GM19468 (cell line): ENCODE data around the gene ANKS1B.
"Not testable (repeated sequence)": the region's sequence is repeated elsewhere in the genome, so short reads cannot be mapped to it uniquely, and the experiment has no call there.

Source experiments
- ATAC-seq: cut with Tn5 transposase; IDR thresholded peaks from one replicate; pipeline ENCODE4 v1.9.1; 2021; ENCODE audit warnings: mild to moderate bottlenecking, moderate library complexity, moderate number of reproducible peaks; ENCODE audit not compliant: unreplicated experiment; ENCODE audit errors: extremely low read depth

The ANKS1B gene

DNA sequence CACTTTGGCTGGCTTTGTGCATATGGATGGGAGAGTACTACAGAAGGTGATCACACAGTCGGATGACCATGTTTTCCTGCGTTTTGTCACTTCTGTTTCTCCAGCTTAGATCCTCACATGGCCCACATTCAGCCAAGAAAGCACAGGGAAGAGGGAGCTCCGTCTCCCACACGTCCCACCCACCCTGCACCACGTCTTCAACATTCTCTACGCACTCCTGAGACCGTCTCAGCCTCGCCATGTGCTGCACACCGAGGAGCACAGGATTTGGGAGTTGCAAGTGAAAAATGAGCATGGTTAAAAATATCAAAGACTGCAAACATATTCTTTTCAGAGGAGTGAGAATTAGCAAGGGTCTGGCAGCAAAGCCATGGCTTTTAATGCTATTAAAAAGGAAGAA, 1217.5 kb downstream of the ANKS1B start:
- ATAC-seq = no peak

- no peak for ATAC-seq
These were observed 1221.1 kb downstream of the ANKS1B start for GRCh38 chr12:98763656-98764055.

GRCh38 chr12:98758331-98758730, 1226.4 kb downstream of the ANKS1B start:
- ATAC-seq = no peak

GRCh38 chr12:98757455-98757854, 1227.3 kb downstream of the ANKS1B start:
- ATAC-seq = no peak

- not testable (repeated sequence) for ATAC-seq
These were observed 1228.9 kb downstream of the ANKS1B start for GRCh38 chr12:98755855-98756254.

DNA sequence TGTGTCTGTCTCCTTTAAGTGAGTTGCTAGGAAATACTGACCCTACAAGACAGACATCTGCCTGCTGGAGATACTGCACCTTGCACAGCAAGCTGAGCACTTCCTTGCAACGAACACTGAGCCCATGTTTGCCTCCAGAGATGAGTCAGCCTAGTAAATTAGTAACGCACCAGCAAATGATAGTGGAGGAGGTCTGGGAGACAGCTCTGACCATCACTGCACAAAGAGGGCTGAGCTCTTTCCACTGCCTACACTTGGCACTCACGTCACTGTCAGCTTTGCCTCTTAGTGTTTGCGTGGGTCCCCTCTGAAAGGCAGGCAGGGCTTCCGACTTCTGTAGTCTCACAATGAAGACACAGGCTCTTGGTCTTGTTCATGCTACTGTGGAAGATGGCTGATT, 1230.6 kb downstream of the ANKS1B start:
- ATAC-seq = peak; percentile 99

DNA sequence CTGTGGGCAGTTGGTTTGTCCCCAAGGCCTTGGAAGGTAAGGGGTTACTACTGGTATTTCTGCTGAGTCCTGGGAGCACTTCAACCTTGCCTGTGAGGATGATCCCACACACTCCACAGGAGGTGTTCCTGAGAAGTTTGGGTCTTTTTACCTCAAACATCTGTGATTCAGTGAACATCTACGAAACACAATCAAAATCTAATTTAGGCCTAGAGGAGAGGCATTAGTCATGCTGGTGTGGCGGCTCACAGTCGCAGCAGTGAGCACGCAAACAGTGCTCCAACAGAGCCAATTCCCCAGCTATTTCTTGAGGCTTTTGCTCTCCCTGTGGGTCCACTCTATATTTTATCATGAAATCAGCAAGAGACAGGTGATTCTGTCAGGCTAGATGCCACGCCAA, 1232.0 kb downstream of the ANKS1B start:
- ATAC-seq = no peak

DNA sequence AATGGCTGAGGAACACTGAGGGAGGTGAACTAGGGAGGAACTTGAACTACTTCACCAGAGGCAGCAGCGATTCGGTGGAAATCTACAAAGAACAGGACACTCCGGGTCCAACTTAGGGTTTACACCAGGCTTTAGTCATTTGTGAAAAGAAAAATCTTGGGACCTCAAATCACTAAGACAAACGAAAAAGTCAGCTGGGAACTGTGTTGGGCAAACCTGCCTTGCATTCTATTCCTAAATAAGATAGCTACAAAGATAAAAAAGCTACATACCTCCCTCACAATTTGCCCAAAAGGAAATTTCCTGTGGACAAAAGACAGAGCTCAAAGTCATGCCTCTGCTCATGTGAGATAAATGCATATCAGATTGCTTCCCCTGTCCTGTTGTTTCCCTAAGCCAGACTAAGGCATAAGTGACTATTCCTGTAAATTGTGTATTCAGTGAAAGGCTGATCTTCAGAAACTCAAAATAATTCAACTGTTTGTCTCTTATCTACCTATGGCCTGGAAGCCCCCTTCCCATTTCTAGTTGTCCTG, 1233.1 kb downstream of the ANKS1B start:
- ATAC-seq = no peak

DNA sequence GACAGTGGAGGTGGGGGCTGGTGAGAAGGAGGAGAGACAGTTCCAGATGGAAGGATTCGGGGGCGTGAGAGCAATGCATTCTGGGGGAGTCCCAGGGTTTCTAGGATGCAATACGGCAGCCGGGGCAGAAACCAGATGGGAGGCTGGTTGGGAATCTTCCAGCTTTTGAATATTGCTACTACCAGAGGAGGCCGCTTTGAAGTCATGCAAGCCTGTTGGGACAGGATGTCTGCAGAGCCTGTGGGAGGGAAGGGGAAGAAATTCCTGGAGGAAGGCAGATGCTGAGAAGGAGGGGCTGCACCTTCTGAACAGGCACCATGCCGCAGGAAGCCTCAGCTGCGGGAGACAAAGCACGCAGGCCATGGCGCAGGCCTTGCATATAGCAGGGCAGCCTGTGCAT, 1234.2 kb downstream of the ANKS1B start:
- no peak for ATAC-seq

DNA sequence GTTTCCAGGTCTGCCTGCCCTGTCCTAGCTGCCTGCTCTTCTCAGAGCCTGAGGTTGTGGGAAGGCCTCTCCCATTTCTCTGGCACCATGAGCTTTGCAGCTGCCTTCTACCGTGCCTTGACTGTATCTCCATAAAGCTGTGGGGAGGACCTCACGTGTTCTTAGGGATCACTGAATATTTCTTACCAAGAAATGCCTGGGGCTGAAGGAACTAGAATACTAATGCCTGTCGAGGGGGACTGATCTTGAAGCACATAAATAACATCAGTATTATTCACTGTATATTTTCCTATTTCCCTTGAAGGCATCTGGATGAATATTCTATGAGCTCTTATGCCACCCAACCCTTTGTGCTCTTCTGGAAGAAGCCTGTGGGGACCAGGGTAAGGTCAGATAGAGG, 1236.3 kb downstream of the ANKS1B start:
- ATAC-seq = no peak

GRCh38 chr12:98745578-98746391, 1239.0 kb downstream of the ANKS1B start:
- ATAC-seq = no peak

DNA sequence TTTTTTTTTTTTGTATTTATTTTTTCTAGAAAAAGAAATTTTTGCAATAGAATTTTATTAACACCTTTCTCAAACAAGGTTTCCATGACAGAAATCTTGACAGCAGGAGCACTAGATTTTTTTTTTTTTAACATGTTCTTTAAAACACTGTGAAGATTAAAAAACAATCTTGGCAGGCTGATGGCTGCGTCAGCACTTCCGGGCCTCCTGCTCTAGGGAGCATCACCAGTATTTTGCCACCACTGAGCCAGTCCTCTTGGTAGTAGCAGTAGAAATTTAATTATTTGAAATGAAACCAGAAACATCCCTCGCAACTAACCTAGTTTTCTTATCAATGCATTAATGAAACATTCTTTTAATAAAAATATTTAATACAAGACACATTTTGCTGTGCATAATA, 1240.1 kb downstream of the ANKS1B start:
- no peak for ATAC-seq

- no peak for ATAC-seq
These were observed 1241.3 kb downstream of the ANKS1B start for GRCh38 chr12:98743362-98743953.

DNA sequence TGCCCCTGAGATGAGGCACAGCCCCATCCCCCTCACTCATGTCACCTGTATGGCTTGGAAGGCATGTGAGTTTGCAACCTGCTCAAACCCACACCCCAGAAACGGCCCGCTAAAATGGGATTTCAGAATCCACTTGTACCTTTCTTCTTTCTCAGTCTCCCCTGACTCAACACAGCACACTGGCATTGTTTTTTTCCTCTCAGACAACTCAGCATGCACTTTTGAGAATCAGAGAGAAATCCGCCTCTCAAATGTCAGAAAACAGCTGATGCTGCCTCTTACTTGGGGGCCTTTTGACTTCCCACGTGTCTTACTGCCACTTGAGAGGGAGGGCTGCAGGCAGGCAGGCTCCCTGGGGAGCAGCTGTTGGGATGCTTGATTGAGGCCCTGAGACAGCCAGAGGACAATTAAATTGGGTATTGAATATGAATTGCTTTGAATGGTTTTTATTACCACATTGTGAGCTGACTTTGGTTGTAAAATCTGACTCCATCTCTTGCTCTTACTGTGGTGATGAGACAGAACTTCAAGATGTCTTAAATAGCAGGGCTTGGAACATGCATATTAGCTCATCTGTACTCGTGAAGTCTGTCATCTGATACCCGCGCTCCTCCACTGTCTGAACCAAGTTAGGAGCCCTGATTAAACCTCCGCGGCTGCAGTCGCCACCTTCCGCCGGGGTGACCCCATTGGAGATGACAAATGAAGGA, 1243.0 kb downstream of the ANKS1B start:
- ATAC-seq = no peak

- ATAC-seq = no peak
These were observed 1243.6 kb downstream of the ANKS1B start for GRCh38 chr12:98741196-98741555.

- ATAC-seq = no peak
These were observed 1244.0 kb downstream of the ANKS1B start for GRCh38 chr12:98740751-98741150.

- ATAC-seq = no peak
These were observed 1246.2 kb downstream of the ANKS1B start for GRCh38 chr12:98738539-98738938.

DNA sequence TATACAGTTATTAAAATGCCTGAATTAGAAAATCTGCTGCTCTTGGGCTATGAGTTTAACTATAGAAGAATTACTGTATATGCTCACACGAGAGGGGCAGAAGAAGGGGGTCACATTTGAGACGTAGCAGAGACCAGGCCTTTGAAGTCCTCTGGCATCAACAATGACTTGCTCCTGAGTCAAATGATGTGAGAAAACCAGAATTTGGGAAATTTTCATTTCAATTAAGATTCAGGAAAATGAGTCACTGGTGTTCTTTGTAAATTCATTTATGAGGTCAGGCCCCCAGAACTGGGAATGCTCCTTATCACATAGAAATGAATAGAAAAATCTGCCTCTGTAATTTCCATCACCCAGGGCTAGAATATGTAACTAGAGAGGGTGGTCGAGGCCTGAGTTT, 1246.7 kb downstream of the ANKS1B start:
- no peak for ATAC-seq

DNA sequence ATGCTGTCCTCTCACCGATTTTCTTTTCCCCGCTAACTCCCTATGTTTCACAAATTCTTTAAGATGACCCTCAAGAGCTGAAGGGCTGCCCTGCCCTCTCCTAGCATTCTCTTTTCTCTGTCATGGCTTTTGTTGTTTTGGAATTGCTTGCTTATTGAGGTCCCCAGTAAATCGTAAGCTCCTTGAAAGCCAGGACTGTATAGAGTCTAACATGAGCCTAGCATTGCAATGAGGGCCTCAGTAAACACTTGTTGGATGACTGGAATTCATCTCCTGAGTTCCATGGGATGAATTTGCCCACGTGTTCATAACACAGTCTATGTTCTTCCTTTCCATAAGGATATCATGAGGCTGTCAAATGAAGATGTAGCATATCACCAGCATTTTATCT, 1247.4 kb downstream of the ANKS1B start:
- no peak for ATAC-seq

DNA sequence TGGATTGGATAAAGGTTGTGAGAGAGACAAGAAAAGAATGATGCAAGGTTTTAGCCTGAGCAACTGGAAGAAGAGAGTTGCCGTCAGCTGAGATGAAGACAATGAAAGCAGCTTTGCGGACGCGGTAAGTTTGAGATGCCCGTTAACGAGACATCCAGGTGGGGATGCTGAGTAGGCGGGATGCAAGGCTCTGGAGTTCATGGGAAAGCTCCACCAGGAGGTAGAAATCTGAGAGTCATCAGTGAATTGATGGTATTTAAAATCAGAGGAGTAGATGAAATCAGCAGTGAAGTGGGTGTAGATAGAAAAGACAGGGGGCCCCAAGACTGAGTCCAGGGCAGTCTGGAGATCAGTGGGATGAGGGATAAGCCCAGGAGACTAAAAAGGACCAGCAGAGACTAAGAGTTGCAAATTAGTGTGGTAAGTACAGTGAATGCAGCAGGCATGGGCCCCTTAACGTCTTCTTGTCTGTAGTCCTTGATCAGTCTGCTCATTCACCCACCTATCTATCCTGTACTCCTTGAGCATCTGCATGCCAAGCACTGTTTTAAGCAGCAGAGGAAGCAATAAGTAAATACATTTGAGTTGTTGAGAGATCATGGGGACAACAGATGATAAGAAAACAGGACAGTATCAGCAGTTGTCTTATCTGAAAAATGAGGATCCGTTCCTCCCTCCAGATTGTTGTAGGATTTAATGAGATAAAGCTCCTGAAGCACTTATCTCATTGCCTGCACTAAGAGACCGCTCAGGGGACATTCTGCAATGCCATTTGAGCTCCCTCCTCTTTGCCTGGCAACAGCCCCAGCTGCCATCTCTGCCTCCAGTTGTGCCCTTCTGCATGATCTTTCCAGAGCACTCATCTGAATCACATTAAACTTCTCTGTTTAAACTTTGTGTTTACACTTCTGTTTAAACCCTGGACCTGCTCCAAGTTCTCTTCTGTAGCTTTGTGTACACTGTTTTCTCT, 1248.1 kb downstream of the ANKS1B start:
- ATAC-seq = no peak
